Epithelial cell of esophagus (primary cell): ENCODE data around the gene CEP250.

Source experiments
- DNase-seq: peaks from one replicate; pipeline ENCODE4 v3.0.0; 2010; ENCODE audit warnings: low read depth
- H3K4me3 ChIP-seq: 2 replicates; pipeline ENCODE4 v1.5.1; 2011; ENCODE audit warnings: mild to moderate bottlenecking, low read length, control low read depth
- CTCF ChIP-seq: IDR thresholded peaks from 2 replicates; pipeline ENCODE4 v1.5.1; 2011; ENCODE audit warnings: low read depth, mild to moderate bottlenecking, low read length, control low read depth, inconsistent platforms; ENCODE audit not compliant: insufficient read depth; ENCODE audit errors: missing control alignments

CEP250 gene

GRCh38 chr20:35523298-35523888 lies 68.0 kb downstream of the CEP250 start:
- TF ChIP-seq CTCF, result peak; percentile 68
- no peak overlapping the region for H3K4me3 ChIP-seq
- peak; percentile 33 for DNase-seq

- no peak for TF ChIP-seq CTCF
- DNase-seq, result no peak
- H3K4me3 ChIP-seq, result no peak overlapping the region
These were observed 70.2 kb downstream of the CEP250 start for GRCh38 chr20:35525639-35526038.

GRCh38 chr20:35527122-35527769 lies 71.8 kb downstream of the CEP250 start:
- TF ChIP-seq CTCF, result no peak
- no peak overlapping the region for H3K4me3 ChIP-seq
- peak; percentile 30 for DNase-seq

GRCh38 chr20:35529552-35529951 lies 74.2 kb downstream of the CEP250 start, which contains the start of gene C20orf173:
TSS of gene C20orf173 (minus strand) at chr20:35529652. CDS start at chr20:35529373, 279 bp downstream.
- no peak within 1 kb of the TSS for H3K4me3 ChIP-seq
- TF ChIP-seq CTCF, result no peak
- no peak for DNase-seq

GRCh38 chr20:35539756-35540212 lies 84.4 kb downstream of the CEP250 start:
- H3K4me3 ChIP-seq, result no peak overlapping the region
- no peak for TF ChIP-seq CTCF
- peak; percentile 46 for DNase-seq

- DNase-seq, result no peak
- no peak for TF ChIP-seq CTCF
- peak overlapping the region; percentile 97 for H3K4me3 ChIP-seq
These were observed 85.9 kb downstream of the CEP250 start for GRCh38 chr20:35541118-35541782.
